Liver (tissue), 9 donors: ENCODE results near the gene GPR146. TPM values are rescaled to one million over a fixed set of nuclear protein-coding genes. Genes with fewer than 3 reads are reported as not detected.

ENCODE experiments used
- DNase-seq: peaks from one replicate; pipeline ENCODE4 v3.0.0-alpha.2; 2017; ENCODE audit warnings: low spot score
- H3K27ac ChIP-seq, 2 donors: one replicate each; pipeline ENCODE4 v1.7.0; 2013; ENCODE audit warnings: inconsistent platforms in 2 of 2, low read length in 2 of 2, control low read depth in 1 of 2, low read depth in 1 of 2, mild to moderate bottlenecking in 1 of 2
- H3K27me3 ChIP-seq, 4 donors: one replicate each; pipeline versions ENCODE4 v1.6.1 to v1.7.0; 2013; ENCODE audit warnings: low read length in 3 of 4, inconsistent platforms in 1 of 4, mild to moderate bottlenecking in 1 of 4, moderate library complexity in 1 of 4; ENCODE audit not compliant: control insufficient read depth in 4 of 4, insufficient read depth in 4 of 4
- H3K36me3 ChIP-seq, 4 donors: one replicate each; pipeline versions ENCODE4 v1.6.1 to v1.7.0; 2013; ENCODE audit warnings: low read length in 3 of 4, mild to moderate bottlenecking in 3 of 4, low read depth in 1 of 4, moderate library complexity in 1 of 4; ENCODE audit not compliant: control insufficient read depth in 4 of 4, insufficient read depth in 3 of 4
- H3K4me1 ChIP-seq, 4 donors: one replicate each; pipeline versions ENCODE4 v1.6.1 to v1.7.0; 2013; ENCODE audit warnings: low read length in 3 of 4, mild to moderate bottlenecking in 3 of 4, moderate library complexity in 1 of 4; ENCODE audit not compliant: control insufficient read depth in 4 of 4, insufficient read depth in 4 of 4
- H3K4me3 ChIP-seq, 3 donors: one replicate each; pipeline versions ENCODE4 v1.6.1 to v1.7.0; 2013; ENCODE audit warnings: low read length in 3 of 3, control low read depth in 1 of 3, low read depth in 1 of 3, mild to moderate bottlenecking in 1 of 3
- H3K9ac ChIP-seq, 2 donors: one replicate each; pipeline ENCODE4 v1.7.0; 2013; ENCODE audit warnings: low read length in 2 of 2, mild to moderate bottlenecking in 2 of 2, moderate library complexity in 2 of 2, control low read depth in 1 of 2, low read depth in 1 of 2
- H3K9me3 ChIP-seq, 4 donors: one replicate each; pipeline versions ENCODE4 v1.6.1 to v1.7.0; 2013; ENCODE audit warnings: low read length in 3 of 4; ENCODE audit not compliant: control insufficient read depth in 4 of 4
- EGR1 ChIP-seq, 2 donors: IDR thresholded peaks; 2 replicates each; pipeline ENCODE4 v1.6.1; 2016 to 2018; ENCODE audit warnings: antibody characterized with exemption in 2 of 2, low read depth in 2 of 2
- FOXA1 ChIP-seq: IDR thresholded peaks from 2 replicates; pipeline ENCODE4 v1.6.1; 2016; ENCODE audit warnings: antibody characterized with exemption
- GABPA ChIP-seq, 2 donors: IDR thresholded peaks in 1 of 2; conservative IDR thresholded peaks in 1 of 2; 2 replicates each; pipeline ENCODE4 v1.6.1; 2016; ENCODE audit warnings: antibody characterized with exemption in 2 of 2, mild to moderate bottlenecking in 1 of 2, moderate library complexity in 1 of 2
- HNF4A ChIP-seq, 2 donors: conservative IDR thresholded peaks; 2 replicates each; pipeline ENCODE4 v1.6.1; 2016; ENCODE audit warnings: antibody characterized with exemption in 2 of 2, mild to moderate bottlenecking in 2 of 2
- JUND ChIP-seq, 2 donors: IDR thresholded peaks; 2 replicates each; pipeline ENCODE4 v1.6.1; 2016; ENCODE audit warnings: antibody characterized with exemption in 2 of 2
- NR2F2 ChIP-seq: IDR thresholded peaks from 2 replicates; pipeline ENCODE4 v1.6.1; 2016; ENCODE audit warnings: antibody characterized with exemption
- RAD21 ChIP-seq, 2 donors: IDR thresholded peaks; 2 replicates each; pipeline ENCODE4 v1.6.1; 2016; ENCODE audit warnings: antibody characterized with exemption in 2 of 2, mild to moderate bottlenecking in 2 of 2
- REST ChIP-seq: IDR thresholded peaks from 2 replicates; pipeline ENCODE4 v1.6.1; 2016; ENCODE audit warnings: antibody characterized with exemption, mild to moderate bottlenecking
- RXRA ChIP-seq, 2 donors: IDR thresholded peaks; 2 replicates each; pipeline ENCODE4 v1.6.1; 2017 to 2018; ENCODE audit warnings: antibody characterized with exemption in 2 of 2, mild to moderate bottlenecking in 1 of 2
- WGBS: extraction: QIAGEN DNeasy Blood & Tissue Kit; methylation state at CpG from one replicate; pipeline ENCODE4 v1.1.7; 2013; 5-methylcytosine and 5-hydroxymethylcytosine counted together
- polyA plus RNA-seq, 2 donors: library from polyadenylated mRNA; stranded (reverse) in 1 of 2; unstranded in 1 of 2; fragments of 200-250 nt in 1 of 2; fragments of >200 nt in 1 of 2; fragmentation: Nextera tagmentation in 1 of 2; extraction: Ambion mirVana in 1 of 2; gene quantifications; one replicate each; pipeline versions ENCODE4 v1.2.1 to v1.2.3, GENCODE V29; 2013 to 2015
- total RNA-seq, 2 donors: library from RNA; depleted of rRNA; stranded (reverse); fragments of >200 nt; gene quantifications; one replicate each; pipeline ENCODE4 v1.2.3, GENCODE V29; 2014
- TF ChIP-seq, protein P1 (sequence below): IDR thresholded peaks from 2 replicates; pipeline ENCODE4 v1.6.1; 2016; ENCODE audit warnings: antibody characterized with exemption
- TF ChIP-seq, protein P2 (sequence below): fragments of 150-350 bp; IDR thresholded peaks from 2 replicates; pipeline ENCODE4 v1.5.1; 2017; ENCODE audit warnings: improper control_type of control experiment, low read depth, low read length; ENCODE audit not compliant: missing input control
- donor health status: healthy.
- donor health status: healthy.
- donor health status: healthy.
- donor health status: healthy.
- donor health status: healthy.

Gene GPR146
- total and polyA plus RNA-seq, 4 donors = 15.5 to 33.5 (median 26.7) TPM

GRCh38 chr7:1090236-1090635 is 45.9 kb downstream of the GPR146 start:
- TF ChIP-seq, protein P1, sequence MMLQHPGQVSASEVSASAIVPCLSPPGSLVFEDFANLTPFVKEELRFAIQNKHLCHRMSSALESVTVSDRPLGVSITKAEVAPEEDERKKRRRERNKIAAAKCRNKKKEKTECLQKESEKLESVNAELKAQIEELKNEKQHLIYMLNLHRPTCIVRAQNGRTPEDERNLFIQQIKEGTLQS = no peak
- TF ChIP-seq, protein P2, sequence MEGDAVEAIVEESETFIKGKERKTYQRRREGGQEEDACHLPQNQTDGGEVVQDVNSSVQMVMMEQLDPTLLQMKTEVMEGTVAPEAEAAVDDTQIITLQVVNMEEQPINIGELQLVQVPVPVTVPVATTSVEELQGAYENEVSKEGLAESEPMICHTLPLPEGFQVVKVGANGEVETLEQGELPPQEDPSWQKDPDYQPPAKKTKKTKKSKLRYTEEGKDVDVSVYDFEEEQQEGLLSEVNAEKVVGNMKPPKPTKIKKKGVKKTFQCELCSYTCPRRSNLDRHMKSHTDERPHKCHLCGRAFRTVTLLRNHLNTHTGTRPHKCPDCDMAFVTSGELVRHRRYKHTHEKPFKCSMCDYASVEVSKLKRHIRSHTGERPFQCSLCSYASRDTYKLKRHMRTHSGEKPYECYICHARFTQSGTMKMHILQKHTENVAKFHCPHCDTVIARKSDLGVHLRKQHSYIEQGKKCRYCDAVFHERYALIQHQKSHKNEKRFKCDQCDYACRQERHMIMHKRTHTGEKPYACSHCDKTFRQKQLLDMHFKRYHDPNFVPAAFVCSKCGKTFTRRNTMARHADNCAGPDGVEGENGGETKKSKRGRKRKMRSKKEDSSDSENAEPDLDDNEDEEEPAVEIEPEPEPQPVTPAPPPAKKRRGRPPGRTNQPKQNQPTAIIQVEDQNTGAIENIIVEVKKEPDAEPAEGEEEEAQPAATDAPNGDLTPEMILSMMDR = no peak
- TF ChIP-seq GABPA (IDR thresholded peaks at IDR 0.05 in 1 of 2, conservative IDR thresholded peaks at IDR 0.05 in 1 of 2) (no peak), RXRA (IDR thresholded peaks at IDR 0.05) (no peak), EGR1 (IDR thresholded peaks at IDR 0.05; ENCODE audit: low read depth in 2 of 2) (no peak), JUND (IDR thresholded peaks at IDR 0.05) (no peak), FOXA1 (no peak)
- no peak overlapping the region for H3K27ac ChIP-seq
- H3K9ac ChIP-seq = no peak overlapping the region
- peaks cover 0 to 4% (median 0%) of the 10 kb centered on the region in 4 donors for H3K36me3 ChIP-seq
- DNase-seq = no peak
- no peaks in the 10 kb centered on the region for H3K9me3 ChIP-seq
- H3K4me3 ChIP-seq = no peak overlapping the region
- 93% methylated on average over 21 of the region's 21 CpGs for WGBS
- peaks cover 13 to 59% (median 40%) of the 10 kb centered on the region in 4 donors for H3K4me1 ChIP-seq
- H3K27me3 ChIP-seq = no peaks in the 10 kb centered on the region

DNA sequence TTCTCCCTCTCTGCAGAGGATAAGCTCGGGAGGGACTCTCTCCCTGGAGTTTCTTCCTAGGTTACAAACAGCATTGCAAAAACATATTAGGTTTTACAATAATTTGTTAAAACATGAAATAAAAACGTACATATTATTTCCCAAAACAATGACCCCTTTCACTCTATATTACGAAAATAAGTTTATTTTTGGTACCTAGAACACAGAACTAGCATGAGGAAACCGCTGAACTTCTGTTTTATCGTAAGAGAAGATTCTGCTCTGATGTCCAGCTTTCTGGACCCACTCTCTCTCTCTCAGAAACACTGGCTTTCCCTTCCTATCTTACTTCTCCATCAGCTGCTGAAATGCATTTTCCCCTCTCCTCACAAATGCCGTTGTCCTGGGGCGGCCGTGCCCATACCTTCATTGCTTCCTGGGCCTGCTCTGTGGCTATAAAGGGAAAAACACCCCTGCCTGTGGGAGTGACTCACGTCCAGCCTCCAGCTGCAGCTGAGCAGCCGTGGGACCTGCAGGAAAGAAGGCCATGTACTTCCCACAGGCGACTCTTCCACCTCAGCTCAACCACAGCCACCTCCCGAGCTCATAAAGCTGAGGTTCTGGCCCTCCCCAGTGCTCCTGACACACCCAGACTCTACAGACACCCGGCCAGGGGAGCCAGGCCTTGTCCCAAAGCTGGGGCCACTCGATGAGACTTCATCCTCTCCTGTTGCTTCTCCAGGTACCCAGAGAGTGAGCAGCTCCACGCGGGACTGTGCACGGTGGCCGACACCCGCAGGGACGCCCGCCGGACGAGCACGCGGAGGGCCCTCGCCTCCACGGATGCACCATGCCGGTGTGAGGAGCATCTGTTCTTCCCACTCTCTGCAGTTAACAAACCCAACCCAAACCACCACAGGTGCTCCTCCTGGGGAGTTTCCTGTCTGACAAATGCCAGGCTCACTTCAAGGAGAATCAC is 46.6 kb downstream of the GPR146 start:
- 90% methylated on average over 28 of the region's 28 CpGs for WGBS
- Histone ChIP-seq H3K4me3 (no peak overlapping the region), H3K27me3 (no peaks in the 10 kb centered on the region), H3K36me3 (peaks cover 0 to 4% (median 0%) of the 10 kb centered on the region in 4 donors), H3K9me3 (no peaks in the 10 kb centered on the region), H3K27ac (no peak overlapping the region), H3K4me1 (peaks cover 13 to 66% (median 44%) of the 10 kb centered on the region in 4 donors), H3K9ac (no peak overlapping the region)
- TF ChIP-seq NR2F2 (no peak), HNF4A (conservative IDR thresholded peaks at IDR 0.05) (no peak), GABPA (IDR thresholded peaks at IDR 0.05 in 1 of 2, conservative IDR thresholded peaks at IDR 0.05 in 1 of 2) (no peak), RAD21 (IDR thresholded peaks at IDR 0.05) (no peak), REST (no peak)
- TF ChIP-seq, protein P1 = no peak
- TF ChIP-seq, protein P2 = no peak
- DNase-seq = no peak
